ENCODE results near the gene ADCY10. TPM values are rescaled to one million over a fixed set of nuclear protein-coding genes. Genes with fewer than 3 reads are reported as not detected.

ADCY10 gene
- polyA plus RNA-seq, 1 donor from 2014 or later: 0.09 TPM

- Histone ChIP-seq H4K20me1 (ENCODE audit: insufficient read depth) (no peaks in the 10 kb centered on the region), H3K9ac (ENCODE audit: low read length) (no peak overlapping the region), H3K9me3 (ENCODE audit: low read length) (no peaks in the 10 kb centered on the region), H3K9me2 (ENCODE audit: insufficient read depth, low read length) (no peaks in the 10 kb centered on the region), H3K4me2 (ENCODE audit: low read length) (no peak overlapping the region), H3K79me2 (replicated peaks; ENCODE audit: insufficient read depth, low read length) (no peaks in the 10 kb centered on the region), H3F3A (ENCODE audit: insufficient read depth, low read length, poor library complexity, severe bottlenecking) (no peaks in the 10 kb centered on the region), H3K36me3 (ENCODE audit: insufficient read depth, low read length) (peaks cover 5% of the 10 kb centered on the region), H2AFZ (ENCODE audit: low read depth, low read length) (no peak overlapping the region), H3K27ac (ENCODE audit: low read length) (no peak overlapping the region), H3K4me3 (ENCODE audit: low read length) (no peak overlapping the region), H3K27me3 (ENCODE audit: insufficient read depth, low read depth, low read length) (no peaks in the 10 kb centered on the region)
- no peak for TF ChIP-seq POLR2AphosphoS5 (IDR thresholded peaks at IDR 0.05)
- no peak for TF ChIP-seq SMC3 (conservative IDR thresholded peaks at IDR 0.05; ENCODE audit: poor library complexity)
- TF ChIP-seq, protein P1, sequence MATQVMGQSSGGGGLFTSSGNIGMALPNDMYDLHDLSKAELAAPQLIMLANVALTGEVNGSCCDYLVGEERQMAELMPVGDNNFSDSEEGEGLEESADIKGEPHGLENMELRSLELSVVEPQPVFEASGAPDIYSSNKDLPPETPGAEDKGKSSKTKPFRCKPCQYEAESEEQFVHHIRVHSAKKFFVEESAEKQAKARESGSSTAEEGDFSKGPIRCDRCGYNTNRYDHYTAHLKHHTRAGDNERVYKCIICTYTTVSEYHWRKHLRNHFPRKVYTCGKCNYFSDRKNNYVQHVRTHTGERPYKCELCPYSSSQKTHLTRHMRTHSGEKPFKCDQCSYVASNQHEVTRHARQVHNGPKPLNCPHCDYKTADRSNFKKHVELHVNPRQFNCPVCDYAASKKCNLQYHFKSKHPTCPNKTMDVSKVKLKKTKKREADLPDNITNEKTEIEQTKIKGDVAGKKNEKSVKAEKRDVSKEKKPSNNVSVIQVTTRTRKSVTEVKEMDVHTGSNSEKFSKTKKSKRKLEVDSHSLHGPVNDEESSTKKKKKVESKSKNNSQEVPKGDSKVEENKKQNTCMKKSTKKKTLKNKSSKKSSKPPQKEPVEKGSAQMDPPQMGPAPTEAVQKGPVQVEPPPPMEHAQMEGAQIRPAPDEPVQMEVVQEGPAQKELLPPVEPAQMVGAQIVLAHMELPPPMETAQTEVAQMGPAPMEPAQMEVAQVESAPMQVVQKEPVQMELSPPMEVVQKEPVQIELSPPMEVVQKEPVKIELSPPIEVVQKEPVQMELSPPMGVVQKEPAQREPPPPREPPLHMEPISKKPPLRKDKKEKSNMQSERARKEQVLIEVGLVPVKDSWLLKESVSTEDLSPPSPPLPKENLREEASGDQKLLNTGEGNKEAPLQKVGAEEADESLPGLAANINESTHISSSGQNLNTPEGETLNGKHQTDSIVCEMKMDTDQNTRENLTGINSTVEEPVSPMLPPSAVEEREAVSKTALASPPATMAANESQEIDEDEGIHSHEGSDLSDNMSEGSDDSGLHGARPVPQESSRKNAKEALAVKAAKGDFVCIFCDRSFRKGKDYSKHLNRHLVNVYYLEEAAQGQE (IDR thresholded peaks at IDR 0.05; ENCODE audit: borderline replicate concordance): no peak
- TF ChIP-seq EZH2 (IDR thresholded peaks at IDR 0.05; ENCODE audit: borderline replicate concordance, insufficient read depth, low read length, poor library complexity, severe bottlenecking): no peak
- no peak for TF ChIP-seq EP300 (conservative IDR thresholded peaks at IDR 0.05; ENCODE audit: poor library complexity, severe bottlenecking)
- no peak for TF ChIP-seq MXI1 (conservative IDR thresholded peaks at IDR 0.05; ENCODE audit: poor library complexity, severe bottlenecking)
- no peak for TF ChIP-seq RAD21 (conservative IDR thresholded peaks at IDR 0.05)
- TF ChIP-seq, protein P2, sequence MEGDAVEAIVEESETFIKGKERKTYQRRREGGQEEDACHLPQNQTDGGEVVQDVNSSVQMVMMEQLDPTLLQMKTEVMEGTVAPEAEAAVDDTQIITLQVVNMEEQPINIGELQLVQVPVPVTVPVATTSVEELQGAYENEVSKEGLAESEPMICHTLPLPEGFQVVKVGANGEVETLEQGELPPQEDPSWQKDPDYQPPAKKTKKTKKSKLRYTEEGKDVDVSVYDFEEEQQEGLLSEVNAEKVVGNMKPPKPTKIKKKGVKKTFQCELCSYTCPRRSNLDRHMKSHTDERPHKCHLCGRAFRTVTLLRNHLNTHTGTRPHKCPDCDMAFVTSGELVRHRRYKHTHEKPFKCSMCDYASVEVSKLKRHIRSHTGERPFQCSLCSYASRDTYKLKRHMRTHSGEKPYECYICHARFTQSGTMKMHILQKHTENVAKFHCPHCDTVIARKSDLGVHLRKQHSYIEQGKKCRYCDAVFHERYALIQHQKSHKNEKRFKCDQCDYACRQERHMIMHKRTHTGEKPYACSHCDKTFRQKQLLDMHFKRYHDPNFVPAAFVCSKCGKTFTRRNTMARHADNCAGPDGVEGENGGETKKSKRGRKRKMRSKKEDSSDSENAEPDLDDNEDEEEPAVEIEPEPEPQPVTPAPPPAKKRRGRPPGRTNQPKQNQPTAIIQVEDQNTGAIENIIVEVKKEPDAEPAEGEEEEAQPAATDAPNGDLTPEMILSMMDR (IDR thresholded peaks at IDR 0.05; ENCODE audit: poor library complexity, severe bottlenecking): no peak
- no peak for TF ChIP-seq TAF1 (IDR thresholded peaks at IDR 0.05; ENCODE audit: low read depth)
Measured at GRCh38 chr1:167911413-167911812, 2.5 kb downstream of the ADCY10 start.

DNA sequence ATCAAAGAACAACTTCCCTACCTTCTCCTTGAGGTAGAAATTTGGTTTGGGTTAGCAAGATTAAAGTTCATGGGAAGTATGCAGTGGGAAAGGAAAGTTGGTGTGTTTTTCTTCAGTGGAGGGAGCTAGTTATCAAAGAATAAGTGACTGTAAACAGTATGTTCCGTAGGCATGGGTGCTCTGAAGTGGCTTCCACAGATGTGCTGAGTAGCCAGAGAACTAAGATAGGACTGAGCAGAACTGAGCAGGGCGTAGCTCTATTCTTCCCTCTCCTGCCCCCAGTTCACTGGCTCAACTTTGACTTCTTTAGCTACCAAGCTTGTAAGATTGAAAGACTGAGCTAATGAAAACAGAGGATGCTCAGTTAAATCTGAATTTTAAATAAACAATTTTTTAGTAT, 3.4 kb downstream of the ADCY10 start:
- Histone ChIP-seq H3K27ac (ENCODE audit: low read length) (no peak overlapping the region), H3K27me3 (ENCODE audit: insufficient read depth, low read depth, low read length) (no peaks in the 10 kb centered on the region), H3F3A (ENCODE audit: insufficient read depth, low read length, poor library complexity, severe bottlenecking) (no peaks in the 10 kb centered on the region), H3K9ac (ENCODE audit: low read length) (no peak overlapping the region), H3K9me2 (ENCODE audit: insufficient read depth, low read length) (no peaks in the 10 kb centered on the region), H3K79me2 (replicated peaks; ENCODE audit: insufficient read depth, low read length) (no peaks in the 10 kb centered on the region), H3K36me3 (ENCODE audit: insufficient read depth, low read length) (peaks cover 5% of the 10 kb centered on the region), H2AFZ (ENCODE audit: low read depth, low read length) (no peak overlapping the region), H3K4me2 (ENCODE audit: low read length) (no peak overlapping the region), H3K4me3 (ENCODE audit: low read length) (no peak overlapping the region), H3K9me3 (ENCODE audit: low read length) (no peaks in the 10 kb centered on the region), H4K20me1 (ENCODE audit: insufficient read depth) (no peaks in the 10 kb centered on the region)
- TF ChIP-seq, protein P1 (IDR thresholded peaks at IDR 0.05; ENCODE audit: borderline replicate concordance): no peak
- no peak for TF ChIP-seq MXI1 (conservative IDR thresholded peaks at IDR 0.05; ENCODE audit: poor library complexity, severe bottlenecking)
- TF ChIP-seq, protein P2 (IDR thresholded peaks at IDR 0.05; ENCODE audit: poor library complexity, severe bottlenecking): no peak
- no peak for TF ChIP-seq RAD21 (conservative IDR thresholded peaks at IDR 0.05)
- TF ChIP-seq SMC3 (conservative IDR thresholded peaks at IDR 0.05; ENCODE audit: poor library complexity): no peak
- TF ChIP-seq POLR2AphosphoS5 (IDR thresholded peaks at IDR 0.05): no peak
- TF ChIP-seq EP300 (conservative IDR thresholded peaks at IDR 0.05; ENCODE audit: poor library complexity, severe bottlenecking): no peak
- TF ChIP-seq EZH2 (IDR thresholded peaks at IDR 0.05; ENCODE audit: borderline replicate concordance, insufficient read depth, low read length, poor library complexity, severe bottlenecking): no peak
- no peak for TF ChIP-seq TAF1 (IDR thresholded peaks at IDR 0.05; ENCODE audit: low read depth)

Data from neural cell (in vitro differentiated cells).